Fibroblast of lung (primary cell): ENCODE data around the gene BTBD1. TPM values are rescaled to one million over a fixed set of nuclear protein-coding genes. Genes with fewer than 3 reads are reported as not detected.

Source experiments
- DNase-seq, 2 donors: peaks; one replicate each; pipeline versions ENCODE4 v3.0.0 to v3.0.0-alpha.2; 2010; ENCODE audit warnings: low read depth in 2 of 2
- H2AFZ ChIP-seq: 2 replicates; pipeline ENCODE4 v1.5.1; 2012; ENCODE audit warnings: low read length, control low read depth, inconsistent platforms
- H3K27ac ChIP-seq: 2 replicates; pipeline ENCODE4 v1.5.1; 2011; ENCODE audit warnings: low read length, control low read depth; ENCODE audit not compliant: insufficient read depth
- H3K27me3 ChIP-seq: 2 replicates; pipeline ENCODE4 v1.5.1; 2011; ENCODE audit warnings: mild to moderate bottlenecking, low read length; ENCODE audit not compliant: control insufficient read depth, insufficient read depth
- H3K36me3 ChIP-seq: 2 replicates; pipeline ENCODE4 v1.5.1; 2011; ENCODE audit warnings: low read length; ENCODE audit not compliant: control insufficient read depth, insufficient read depth
- H3K4me1 ChIP-seq: 2 replicates; pipeline ENCODE4 v1.5.1; 2011; ENCODE audit warnings: low read length; ENCODE audit not compliant: control insufficient read depth, insufficient read depth; ENCODE audit errors: extremely low read depth
- H3K4me2 ChIP-seq: 2 replicates; pipeline ENCODE4 v1.5.1; 2011; ENCODE audit warnings: low read length, control low read depth; ENCODE audit not compliant: insufficient read depth; ENCODE audit errors: extremely low read depth
- H3K4me3 ChIP-seq, 4 experiments: fragments of 200-600 bp in 1 of 4; sonication (generic) in 1 of 4; replicated peaks in 1 of 4; 2 replicates each; pipeline ENCODE4 v1.5.1; 2011 to 2016; ENCODE audit warnings: low read length in 4 of 4, low read depth in 3 of 4, mild to moderate bottlenecking in 3 of 4, control low read depth in 2 of 4, inconsistent platforms in 1 of 4, mixed read lengths in 1 of 4; ENCODE audit not compliant: insufficient read depth in 1 of 4; ENCODE audit errors: control extremely low read depth in 1 of 4
- H3K79me2 ChIP-seq: 2 replicates; pipeline ENCODE4 v1.5.1; 2012; ENCODE audit warnings: mild to moderate bottlenecking, low read length, inconsistent platforms; ENCODE audit not compliant: control insufficient read depth, insufficient read depth
- H3K9ac ChIP-seq: 2 replicates; pipeline ENCODE4 v1.5.1; 2011; ENCODE audit warnings: mild to moderate bottlenecking, low read length, control low read depth; ENCODE audit not compliant: insufficient read depth
- H3K9me3 ChIP-seq: 2 replicates; pipeline ENCODE4 v1.5.1; 2012; ENCODE audit warnings: low read depth, low read length; ENCODE audit not compliant: control insufficient read depth, insufficient read depth
- H4K20me1 ChIP-seq: 2 replicates; pipeline ENCODE4 v1.5.1; 2011; ENCODE audit warnings: low read length; ENCODE audit not compliant: control insufficient read depth, insufficient read depth; ENCODE audit errors: extremely low read depth
- EZH2 ChIP-seq: IDR thresholded peaks from 2 replicates; pipeline ENCODE4 v1.5.1; 2012; ENCODE audit warnings: low read length, control low read depth, mild to moderate bottlenecking; ENCODE audit errors: missing control alignments
- polyA plus RNA-seq, 2 donors: library from polyadenylated mRNA; depleted of rRNA in 1 of 2; stranded (reverse) in 1 of 2; unstranded in 1 of 2; fragments of >200 nt; gene quantifications; 2 replicates each; pipeline ENCODE4 v1.2.1, GENCODE V29; 2011 to 2012; ENCODE audit warnings: missing spikeins in 1 of 2
- total RNA-seq: library from RNA; depleted of rRNA; stranded (reverse); fragments of >200 nt; gene quantifications from 2 replicates; pipeline ENCODE4 v1.2.1, GENCODE V29; 2014
- TF ChIP-seq, protein P1 (sequence below), 2 donors: IDR thresholded peaks in 1 of 2; conservative IDR thresholded peaks in 1 of 2; 1 replicate in 1 of 2; 2 replicates in 1 of 2; pipeline ENCODE4 v1.5.1; 2011 to 2012; ENCODE audit warnings: low read length in 2 of 2, control low read depth in 1 of 2, inconsistent platforms in 1 of 2, low read depth in 1 of 2, mild to moderate bottlenecking in 1 of 2

Gene BTBD1
- total and polyA plus RNA-seq, 2 donors (not counting 1 experiment from before 2014, with no cell fraction given), result 84.0 to 105 TPM

DNA sequence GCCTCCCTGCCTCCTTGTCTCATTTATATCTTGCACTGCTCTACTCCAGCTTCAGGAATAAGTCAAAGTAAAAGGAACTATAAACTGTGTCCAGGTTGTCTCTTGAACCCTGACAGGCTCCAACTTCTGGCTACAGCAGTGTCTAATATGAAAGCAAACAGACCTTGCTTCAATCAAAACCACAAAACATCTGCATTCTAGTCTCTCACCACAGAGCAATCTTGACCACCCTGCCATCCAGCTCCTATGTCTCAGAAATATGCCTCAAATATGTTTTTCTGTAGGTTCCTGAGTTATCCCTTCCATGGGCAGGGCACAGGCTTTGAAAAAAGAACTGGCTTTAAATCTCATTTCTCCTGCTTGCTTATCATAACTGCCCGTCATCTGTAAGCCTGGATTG lies 94.1 kb downstream of the BTBD1 start:
- no peak overlapping the region for H3K9ac ChIP-seq
- no peak overlapping the region for H3K27ac ChIP-seq
- no peak overlapping the region for H3K4me2 ChIP-seq
- no peaks in the 10 kb centered on the region for H4K20me1 ChIP-seq
- TF ChIP-seq EZH2, result no peak
- TF ChIP-seq, protein P1, sequence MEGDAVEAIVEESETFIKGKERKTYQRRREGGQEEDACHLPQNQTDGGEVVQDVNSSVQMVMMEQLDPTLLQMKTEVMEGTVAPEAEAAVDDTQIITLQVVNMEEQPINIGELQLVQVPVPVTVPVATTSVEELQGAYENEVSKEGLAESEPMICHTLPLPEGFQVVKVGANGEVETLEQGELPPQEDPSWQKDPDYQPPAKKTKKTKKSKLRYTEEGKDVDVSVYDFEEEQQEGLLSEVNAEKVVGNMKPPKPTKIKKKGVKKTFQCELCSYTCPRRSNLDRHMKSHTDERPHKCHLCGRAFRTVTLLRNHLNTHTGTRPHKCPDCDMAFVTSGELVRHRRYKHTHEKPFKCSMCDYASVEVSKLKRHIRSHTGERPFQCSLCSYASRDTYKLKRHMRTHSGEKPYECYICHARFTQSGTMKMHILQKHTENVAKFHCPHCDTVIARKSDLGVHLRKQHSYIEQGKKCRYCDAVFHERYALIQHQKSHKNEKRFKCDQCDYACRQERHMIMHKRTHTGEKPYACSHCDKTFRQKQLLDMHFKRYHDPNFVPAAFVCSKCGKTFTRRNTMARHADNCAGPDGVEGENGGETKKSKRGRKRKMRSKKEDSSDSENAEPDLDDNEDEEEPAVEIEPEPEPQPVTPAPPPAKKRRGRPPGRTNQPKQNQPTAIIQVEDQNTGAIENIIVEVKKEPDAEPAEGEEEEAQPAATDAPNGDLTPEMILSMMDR (conservative IDR thresholded peaks at IDR 0.05 in 1 of 2, IDR thresholded peaks at IDR 0.05 in 1 of 2; ENCODE audit: low read depth in 1 of 2, low read length in 2 of 2), result no peak
- no peak overlapping the region for H2AFZ ChIP-seq
- H3K9me3 ChIP-seq, result no peaks in the 10 kb centered on the region
- H3K79me2 ChIP-seq, result no peaks in the 10 kb centered on the region
- H3K27me3 ChIP-seq, result no peaks in the 10 kb centered on the region
- DNase-seq, result no peak
- no peak overlapping the region for H3K4me3 ChIP-seq
- H3K4me1 ChIP-seq, result no peaks in the 10 kb centered on the region
- no peaks in the 10 kb centered on the region for H3K36me3 ChIP-seq

DNA sequence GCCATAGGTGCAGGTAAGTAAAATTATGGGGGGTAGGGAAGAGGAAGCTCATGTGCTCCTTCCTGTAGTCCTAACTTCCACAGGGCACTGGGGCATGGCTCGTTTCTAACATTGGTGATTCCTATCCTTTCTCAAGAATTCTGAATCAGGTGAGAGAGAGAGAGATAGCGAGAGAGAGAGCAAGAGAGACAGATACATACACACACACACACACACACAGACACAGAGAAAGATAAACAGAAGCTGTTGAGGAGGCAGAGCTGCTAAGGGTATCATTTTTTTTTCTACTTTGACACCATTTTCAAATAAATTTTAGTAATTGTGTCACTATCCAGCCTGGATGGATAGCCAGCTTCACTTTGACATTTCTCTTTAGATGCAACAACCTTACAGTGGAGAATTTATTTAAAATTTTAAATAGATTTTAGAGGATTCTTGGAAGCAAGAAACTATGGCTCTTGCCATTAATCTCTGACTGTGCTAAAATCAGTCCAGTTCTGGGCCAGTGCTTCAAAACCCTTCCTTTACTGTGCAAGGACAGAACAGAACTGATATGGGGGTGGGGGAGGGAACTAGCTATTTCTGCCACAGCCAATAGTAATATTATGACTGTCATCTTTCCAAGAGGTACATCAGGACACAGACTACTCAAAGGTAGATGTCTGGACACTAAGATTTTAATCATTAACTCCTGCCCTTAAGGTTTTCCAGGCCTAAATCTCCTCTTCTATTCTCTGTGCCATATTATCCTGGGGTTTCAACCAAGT lies 95.7 kb downstream of the BTBD1 start:
- Histone ChIP-seq H3K4me2 (no peak overlapping the region), H3K4me1 (no peaks in the 10 kb centered on the region), H2AFZ (no peak overlapping the region), H3K36me3 (no peaks in the 10 kb centered on the region), H3K27me3 (no peaks in the 10 kb centered on the region), H3K27ac (no peak overlapping the region), H3K9ac (no peak overlapping the region), H4K20me1 (no peaks in the 10 kb centered on the region), H3K79me2 (no peaks in the 10 kb centered on the region), H3K9me3 (no peaks in the 10 kb centered on the region), H3K4me3 (no peak overlapping the region)
- no peak for DNase-seq
- TF ChIP-seq, protein P1 (conservative IDR thresholded peaks at IDR 0.05 in 1 of 2, IDR thresholded peaks at IDR 0.05 in 1 of 2; ENCODE audit: low read depth in 1 of 2, low read length in 2 of 2), result no peak
- TF ChIP-seq EZH2, result no peak

DNA sequence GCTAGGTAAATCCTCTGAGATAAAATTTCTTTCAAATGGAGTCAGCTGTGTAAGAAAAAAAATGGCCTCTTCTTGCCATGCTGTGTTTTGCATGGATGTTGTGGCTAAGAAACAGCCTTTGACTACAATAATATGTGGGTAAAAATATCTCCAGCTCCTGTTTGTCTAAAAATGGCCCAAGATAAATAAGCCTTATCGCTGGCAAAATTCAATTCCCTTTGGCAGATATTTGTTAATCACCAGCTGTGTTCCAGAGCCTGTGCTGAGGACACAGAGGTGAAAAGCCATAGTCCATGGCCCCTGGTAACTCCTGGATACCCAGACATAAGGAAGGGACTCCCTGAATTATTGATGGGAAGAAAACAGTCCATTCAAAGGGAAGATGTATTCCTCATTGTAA lies 96.4 kb downstream of the BTBD1 start:
- Histone ChIP-seq H3K9ac (no peak overlapping the region), H2AFZ (no peak overlapping the region)
- TF ChIP-seq, protein P1 (conservative IDR thresholded peaks at IDR 0.05 in 1 of 2, IDR thresholded peaks at IDR 0.05 in 1 of 2; ENCODE audit: low read depth in 1 of 2, low read length in 2 of 2), result no peak
- TF ChIP-seq EZH2, result no peak

More for the DNA sequence above, 96.4 kb downstream of the BTBD1 start:
- Histone ChIP-seq H3K36me3 (no peaks in the 10 kb centered on the region), H3K9me3 (no peaks in the 10 kb centered on the region), H3K79me2 (no peaks in the 10 kb centered on the region), H3K4me3 (no peak overlapping the region), H3K27ac (no peak overlapping the region), H3K4me2 (no peak overlapping the region), H4K20me1 (no peaks in the 10 kb centered on the region), H3K27me3 (no peaks in the 10 kb centered on the region), H3K4me1 (no peaks in the 10 kb centered on the region)
- DNase-seq, result no peak
